HG03558 (cell line): ENCODE results near the gene CFAP73.
"Not testable (repeated sequence)": the region's sequence is repeated elsewhere in the genome, so short reads cannot be mapped to it uniquely, and the experiment has no call there.

Source experiments
- ATAC-seq: cut with Tn5 transposase; IDR thresholded peaks from one replicate; pipeline ENCODE4 v1.9.1; 2021; ENCODE audit warnings: moderate number of reproducible peaks; ENCODE audit not compliant: unreplicated experiment; ENCODE audit errors: extremely low read depth

Gene CFAP73

GRCh38 chr12:113138826-113139225 lies 10.7 kb upstream of the CFAP73 start:
- ATAC-seq: no peak

GRCh38 chr12:113140706-113141105 lies 8.8 kb upstream of the CFAP73 start:
- ATAC-seq: no peak

GRCh38 chr12:113141716-113142115 lies 7.8 kb upstream of the CFAP73 start:
- ATAC-seq: not testable (repeated sequence)

DNA sequence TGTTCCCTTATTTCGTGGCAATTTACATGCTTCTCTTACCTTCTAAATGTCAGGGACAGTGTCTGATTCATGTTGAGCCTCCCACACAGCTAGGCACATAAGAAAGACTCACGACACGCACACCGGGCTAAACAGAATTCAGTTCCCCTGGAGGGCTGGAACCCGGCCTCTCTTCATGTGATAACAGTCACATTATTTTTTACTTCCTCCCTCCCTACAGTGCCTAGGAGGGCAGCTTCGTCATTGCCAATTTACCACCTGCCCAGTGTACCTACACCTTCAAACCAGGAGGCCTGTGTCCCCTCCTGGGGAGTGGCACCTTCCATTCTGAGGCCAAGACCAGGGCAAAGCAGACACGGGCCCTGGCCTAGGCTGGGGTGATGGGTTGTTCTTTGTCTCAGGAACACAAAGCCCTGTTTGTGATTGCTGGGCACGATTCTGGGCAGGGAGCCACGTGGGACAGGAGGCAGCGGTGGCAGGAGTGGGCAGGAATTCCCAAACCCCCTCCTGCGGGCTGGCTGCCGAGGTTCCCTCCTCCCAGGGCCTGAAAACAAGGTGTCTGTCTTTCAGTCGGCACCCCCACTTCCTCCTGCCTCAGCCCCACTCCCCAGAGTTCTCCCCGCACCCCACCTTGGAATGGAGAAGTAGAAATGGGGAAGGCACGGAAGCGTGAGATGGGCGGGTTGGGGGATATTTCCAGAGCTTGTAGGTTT lies 7.2 kb upstream of the CFAP73 start:
- no peak for ATAC-seq

- no peak for ATAC-seq
These were observed 6.6 kb upstream of the CFAP73 start for GRCh38 chr12:113142886-113143332.

DNA sequence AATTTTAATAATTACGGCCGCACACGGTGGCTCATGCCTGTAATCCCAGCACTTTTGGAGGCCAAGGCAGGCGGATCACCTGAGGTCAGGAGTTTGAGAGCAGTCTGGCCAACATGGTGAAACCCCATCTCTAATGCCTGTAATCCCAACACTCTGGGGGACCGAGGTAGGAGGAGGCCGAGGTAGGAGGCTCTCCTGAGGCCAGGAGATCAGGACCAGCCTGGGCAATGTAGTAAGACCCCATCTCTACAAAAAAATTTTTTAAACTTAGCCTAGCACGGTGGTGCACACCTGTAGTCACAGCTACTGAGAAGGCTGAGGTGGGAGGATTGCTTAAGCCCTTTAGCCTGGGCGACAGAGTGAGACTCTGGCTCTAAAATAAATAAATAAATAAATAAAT lies 5.6 kb upstream of the CFAP73 start:
- no peak for ATAC-seq

- ATAC-seq: no peak
These were observed 4.7 kb upstream of the CFAP73 start for GRCh38 chr12:113144806-113145205.

DNA sequence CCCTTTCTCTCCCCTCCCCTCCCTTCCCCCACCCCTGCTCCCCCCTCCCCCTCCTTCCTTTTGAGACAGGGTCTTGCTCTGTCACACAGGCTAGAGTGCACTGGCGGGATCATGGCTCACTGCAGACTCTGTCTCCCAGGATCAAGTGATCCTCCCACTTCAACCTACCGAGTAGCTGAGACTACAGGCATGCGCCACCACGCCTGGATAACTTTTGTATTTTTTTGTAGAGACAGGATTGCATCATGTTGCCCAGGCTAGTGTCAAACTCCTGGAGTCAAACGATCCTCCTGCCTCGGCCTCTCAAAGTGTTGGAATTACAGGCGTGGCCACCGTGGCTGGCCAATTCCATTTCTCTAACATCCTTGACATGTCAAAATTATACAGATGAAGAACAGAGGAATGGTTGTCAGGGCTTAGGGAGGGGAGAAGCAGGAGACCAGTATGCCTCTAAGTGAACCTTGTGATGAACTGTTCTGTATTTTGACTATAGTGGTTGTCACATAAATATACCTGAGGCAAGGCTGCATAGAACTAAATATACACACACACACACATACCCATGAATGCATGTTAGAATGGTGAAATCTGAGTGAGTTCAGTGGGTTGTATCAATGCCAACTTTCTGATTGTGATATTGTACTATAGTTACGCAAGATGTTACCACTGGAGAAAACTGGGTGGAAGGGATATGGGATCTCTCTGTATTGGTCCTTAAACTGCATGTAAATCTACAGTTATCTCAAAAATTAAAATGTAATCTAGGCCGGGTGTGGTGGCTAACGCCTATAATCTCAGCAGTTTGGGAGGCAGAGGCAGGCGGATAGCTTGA lies 3.6 kb upstream of the CFAP73 start:
- no peak for ATAC-seq

DNA sequence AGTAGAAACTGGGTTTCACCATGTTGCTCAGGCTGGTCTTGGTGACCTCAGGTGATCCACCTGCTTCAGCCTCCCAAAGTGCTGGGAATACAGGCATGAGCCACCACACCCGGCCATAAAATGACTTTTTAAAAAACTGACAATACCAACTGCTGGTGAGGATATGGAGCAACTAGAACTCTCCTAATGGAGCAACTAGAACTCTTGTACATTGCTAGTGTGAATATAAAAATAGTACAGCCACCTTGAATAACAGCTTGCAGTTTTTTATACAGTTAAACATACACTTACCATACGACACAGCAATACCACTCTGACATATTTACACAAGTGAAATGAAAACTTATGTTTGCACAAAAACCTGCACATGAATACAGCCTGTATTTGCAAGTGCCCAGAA lies 2.5 kb upstream of the CFAP73 start:
- no peak for ATAC-seq

- no peak for ATAC-seq
These were observed 2.1 kb downstream of the CFAP73 start for GRCh38 chr12:113151655-113152054.

- ATAC-seq: no peak
These were observed 2.8 kb downstream of the CFAP73 start for GRCh38 chr12:113152196-113152834.

GRCh38 chr12:113152835-113153814 lies 3.6 kb downstream of the CFAP73 start:
- ATAC-seq: no peak

GRCh38 chr12:113154351-113154973 lies 4.9 kb downstream of the CFAP73 start:
- ATAC-seq: no peak

GRCh38 chr12:113155060-113155459 lies 5.5 kb downstream of the CFAP73 start:
- ATAC-seq: no peak

- no peak for ATAC-seq
These were observed 6.1 kb downstream of the CFAP73 start for GRCh38 chr12:113155646-113156045.

DNA sequence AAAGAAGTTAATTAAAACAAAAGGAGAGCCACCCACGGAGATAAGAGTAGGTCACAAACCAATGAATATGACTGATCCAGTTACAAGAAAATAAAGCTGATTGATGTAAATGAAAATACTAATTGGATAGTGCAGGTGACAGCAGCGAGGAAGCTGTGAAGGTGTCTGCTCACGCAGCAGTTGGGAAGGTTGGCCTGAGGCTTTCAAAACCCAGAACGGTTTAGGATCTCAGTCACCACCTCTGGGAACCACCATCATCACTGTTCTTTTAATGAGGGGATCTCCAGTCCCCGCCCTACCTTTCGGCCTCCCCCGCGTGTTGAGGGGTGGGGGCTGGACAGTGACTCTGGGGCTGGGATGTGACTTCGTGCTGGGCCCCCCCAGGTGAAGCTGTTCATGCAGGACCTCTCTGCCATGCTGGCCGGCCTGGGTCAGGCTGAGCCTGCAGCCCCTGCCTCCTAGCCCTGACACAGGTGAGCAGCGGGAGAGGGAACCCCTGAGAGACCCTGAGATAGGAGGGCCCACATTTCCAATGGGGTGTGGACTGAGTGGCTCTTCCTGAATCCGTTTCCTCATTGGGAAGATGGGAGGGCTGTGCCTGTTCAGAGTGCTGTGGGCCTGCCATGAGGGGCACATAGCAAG lies 7.8 kb downstream of the CFAP73 start:
- no peak for ATAC-seq

- no peak for ATAC-seq
These were observed 9.1 kb downstream of the CFAP73 start for GRCh38 chr12:113158439-113159203.

- ATAC-seq: no peak
These were observed 10.4 kb downstream of the CFAP73 start for GRCh38 chr12:113159937-113160336.
